ENCODE data around the gene PPP2R5E. TPM values are rescaled to one million over a fixed set of nuclear protein-coding genes. Genes with fewer than 3 reads are reported as not detected.
"Not testable (repeated sequence)": the region's sequence is repeated elsewhere in the genome, so short reads cannot be mapped to it uniquely, and the experiment has no call there.

The PPP2R5E gene
- 10 to 100 TPM; 57.4 to 64.1 (median 62.4) TPM for total RNA-seq
- total RNA-seq (2013), result 38.6 TPM

DNA sequence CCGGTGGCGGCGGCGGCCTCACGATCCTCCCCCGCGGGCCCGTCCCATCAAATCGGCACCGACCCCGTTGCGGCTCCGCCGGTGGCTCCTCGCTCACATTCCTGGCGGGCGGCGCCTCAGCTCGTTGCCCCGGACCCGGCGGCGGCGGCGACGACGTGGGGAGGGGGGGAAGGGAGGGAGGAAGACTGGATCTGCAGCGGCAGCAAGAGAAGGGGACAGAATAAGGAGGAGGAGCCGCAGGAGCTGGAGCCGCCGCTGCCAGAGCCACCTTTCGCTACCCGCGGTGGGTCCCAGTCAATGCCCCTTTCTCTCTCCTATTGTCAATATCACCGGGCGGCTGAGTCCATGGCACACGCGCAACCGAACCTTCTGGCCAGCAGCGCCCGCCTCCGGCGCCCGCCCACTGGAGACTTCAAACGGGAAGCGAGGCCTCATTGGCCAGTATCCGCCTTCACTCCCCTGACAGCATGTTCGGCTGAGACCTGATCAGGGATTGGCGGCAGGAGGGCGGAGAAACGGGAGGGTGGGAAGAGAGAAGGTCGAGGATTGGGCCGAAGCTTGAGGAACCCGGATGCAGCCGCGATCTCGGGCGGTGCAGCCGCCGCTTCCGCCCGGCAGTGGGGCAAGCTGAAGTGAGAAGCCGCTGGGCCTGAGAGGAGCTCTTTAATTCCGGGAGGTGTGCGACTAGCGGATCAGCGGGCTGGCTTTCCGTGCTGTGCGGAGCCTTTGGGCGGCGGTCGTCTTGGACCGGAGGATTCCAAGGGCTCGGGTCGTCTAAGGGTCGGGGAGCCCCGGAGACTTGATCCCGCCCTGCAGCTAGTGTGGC, at the start of gene PPP2R5E:
Gene PPP2R5E, minus strand, starts transcription at position 378 of the 826 bp plus-strand sequence. CDS start 3,692 bp downstream, outside the sequence.
- TF ChIP-seq, protein P1, sequence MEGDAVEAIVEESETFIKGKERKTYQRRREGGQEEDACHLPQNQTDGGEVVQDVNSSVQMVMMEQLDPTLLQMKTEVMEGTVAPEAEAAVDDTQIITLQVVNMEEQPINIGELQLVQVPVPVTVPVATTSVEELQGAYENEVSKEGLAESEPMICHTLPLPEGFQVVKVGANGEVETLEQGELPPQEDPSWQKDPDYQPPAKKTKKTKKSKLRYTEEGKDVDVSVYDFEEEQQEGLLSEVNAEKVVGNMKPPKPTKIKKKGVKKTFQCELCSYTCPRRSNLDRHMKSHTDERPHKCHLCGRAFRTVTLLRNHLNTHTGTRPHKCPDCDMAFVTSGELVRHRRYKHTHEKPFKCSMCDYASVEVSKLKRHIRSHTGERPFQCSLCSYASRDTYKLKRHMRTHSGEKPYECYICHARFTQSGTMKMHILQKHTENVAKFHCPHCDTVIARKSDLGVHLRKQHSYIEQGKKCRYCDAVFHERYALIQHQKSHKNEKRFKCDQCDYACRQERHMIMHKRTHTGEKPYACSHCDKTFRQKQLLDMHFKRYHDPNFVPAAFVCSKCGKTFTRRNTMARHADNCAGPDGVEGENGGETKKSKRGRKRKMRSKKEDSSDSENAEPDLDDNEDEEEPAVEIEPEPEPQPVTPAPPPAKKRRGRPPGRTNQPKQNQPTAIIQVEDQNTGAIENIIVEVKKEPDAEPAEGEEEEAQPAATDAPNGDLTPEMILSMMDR (IDR thresholded peaks at IDR 0.05), result no peak
- Mint-ChIP-seq H3K36me3 (peaks cover 6% of the 10 kb centered on the region), H3K27ac (peak within 1 kb of the TSS; percentile 92), H3K4me3 (peak within 1 kb of the TSS; percentile 99), H3K4me1 (peaks cover 28 to 34% of the 10 kb centered on the region in 2 donors), H3K27me3 (ENCODE audit: low read depth in 2 of 2) (no peaks in the 10 kb centered on the region), H3K9me3 (no peaks in the 10 kb centered on the region)
- Histone ChIP-seq H3K27me3 (ENCODE audit: control insufficient read depth, insufficient read depth, low read length) (no peaks in the 10 kb centered on the region), H3K27ac (ENCODE audit: low read length) (peak within 1 kb of the TSS; percentile 86), H3K9me3 (ENCODE audit: control insufficient read depth, insufficient read depth, low read length) (no peaks in the 10 kb centered on the region), H3K36me3 (ENCODE audit: control insufficient read depth, insufficient read depth, low read length) (peaks cover 9% of the 10 kb centered on the region), H3K4me3 (ENCODE audit: low read length) (peak within 1 kb of the TSS; percentile 92), H3K4me1 (ENCODE audit: control insufficient read depth, insufficient read depth, low read length) (peaks cover 12% of the 10 kb centered on the region)
- intact Hi-C loops (cut with micrococcal nuclease), result loop anchor here (1.0 to 2.0 kb wide), 5 partner anchors 33 to 154 kb away; partner anchors contain the start of gene WDR89
- DNase-seq (peak; percentile 97 to 99), ATAC-seq (peak; percentile 95 to 99 (median 95))
- under 1% methylated on average over 78 of the region's 78 CpGs for WGBS (ENCODE audit: insufficient coverage)

DNA sequence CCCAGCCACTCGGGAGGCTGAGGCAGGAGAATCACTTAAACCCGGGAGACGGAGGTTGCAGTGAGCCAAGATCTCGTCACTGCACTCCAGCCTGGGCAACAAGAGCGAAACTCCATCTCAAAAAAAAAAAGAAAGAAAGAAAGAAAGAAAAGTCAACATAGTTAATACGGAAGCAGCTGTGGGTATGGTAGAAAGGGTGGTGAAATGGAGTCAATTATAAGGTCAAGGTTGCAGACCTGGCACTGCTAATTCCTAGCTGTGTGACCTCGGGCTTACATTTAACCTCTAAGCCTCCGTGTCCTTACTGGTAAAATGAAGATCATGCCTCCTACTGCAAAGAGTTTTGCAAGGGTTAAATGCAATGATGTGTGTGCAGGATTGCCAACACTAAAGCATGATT, 39.9 kb upstream of the PPP2R5E start:
- H3K27ac ChIP-seq (ENCODE audit: low read length); H3K27me3 Mint-ChIP-seq (ENCODE audit: low read depth in 2 of 2); ATAC-seq; H3K4me3 ChIP-seq (ENCODE audit: low read length); H3K4me3 Mint-ChIP-seq; intact Hi-C loops (cut with micrococcal nuclease); H3K4me1 Mint-ChIP-seq; H3K4me1 ChIP-seq (ENCODE audit: control insufficient read depth, insufficient read depth, low read length); H3K9me3 ChIP-seq (ENCODE audit: control insufficient read depth, insufficient read depth, low read length); H3K9me3 Mint-ChIP-seq; H3K27ac Mint-ChIP-seq; H3K27me3 ChIP-seq (ENCODE audit: control insufficient read depth, insufficient read depth, low read length); H3K36me3 ChIP-seq (ENCODE audit: control insufficient read depth, insufficient read depth, low read length); DNase-seq; H3K36me3 Mint-ChIP-seq: not testable (repeated sequence)
- WGBS (ENCODE audit: insufficient coverage), result 95% methylated on average over 8 of the region's 8 CpGs

DNA sequence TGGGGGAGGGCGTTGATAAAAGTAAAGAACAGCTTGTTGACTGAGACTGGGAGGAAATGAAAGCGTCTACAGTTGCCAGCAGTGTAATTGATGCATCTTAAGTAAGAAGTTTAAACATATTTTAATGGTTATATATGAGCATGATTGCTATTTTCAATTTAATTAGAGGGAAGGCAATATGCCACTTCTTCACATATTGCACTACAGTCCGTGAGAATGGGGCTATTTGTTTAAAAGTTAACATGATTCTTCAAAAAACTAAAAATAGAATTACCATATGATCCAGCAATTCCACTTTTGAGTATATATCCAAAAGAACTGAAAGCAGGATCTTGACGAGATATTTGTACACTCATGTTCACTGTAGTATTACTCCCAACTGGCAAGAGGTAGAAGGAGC, 38.3 kb upstream of the PPP2R5E start:
- Histone ChIP-seq H3K4me3 (ENCODE audit: low read length) (no peak overlapping the region), H3K36me3 (ENCODE audit: control insufficient read depth, insufficient read depth, low read length) (no peaks in the 10 kb centered on the region), H3K4me1 (ENCODE audit: control insufficient read depth, insufficient read depth, low read length) (no peaks in the 10 kb centered on the region), H3K9me3 (ENCODE audit: control insufficient read depth, insufficient read depth, low read length) (no peaks in the 10 kb centered on the region), H3K27ac (ENCODE audit: low read length) (no peak overlapping the region), H3K27me3 (ENCODE audit: control insufficient read depth, insufficient read depth, low read length) (peaks cover 2% of the 10 kb centered on the region)
- DNase-seq, result no peak
- no peaks in the 10 kb centered on the region for H3K9me3 Mint-ChIP-seq
- intact Hi-C loops (cut with micrococcal nuclease), result no loop called here
- H3K27ac Mint-ChIP-seq, result no peak overlapping the region
- no peak overlapping the region for H3K4me3 Mint-ChIP-seq
- H3K27me3 Mint-ChIP-seq (ENCODE audit: low read depth in 2 of 2), result peaks cover 0 to 3% of the 10 kb centered on the region in 2 donors
- H3K4me1 Mint-ChIP-seq, result no peaks in the 10 kb centered on the region
- no peaks in the 10 kb centered on the region for H3K36me3 Mint-ChIP-seq
- 73% methylated on average over 3 of the region's 4 CpGs for WGBS (ENCODE audit: insufficient coverage)
- TF ChIP-seq, protein P1 (IDR thresholded peaks at IDR 0.05), result no peak
- no peak for ATAC-seq

DNA sequence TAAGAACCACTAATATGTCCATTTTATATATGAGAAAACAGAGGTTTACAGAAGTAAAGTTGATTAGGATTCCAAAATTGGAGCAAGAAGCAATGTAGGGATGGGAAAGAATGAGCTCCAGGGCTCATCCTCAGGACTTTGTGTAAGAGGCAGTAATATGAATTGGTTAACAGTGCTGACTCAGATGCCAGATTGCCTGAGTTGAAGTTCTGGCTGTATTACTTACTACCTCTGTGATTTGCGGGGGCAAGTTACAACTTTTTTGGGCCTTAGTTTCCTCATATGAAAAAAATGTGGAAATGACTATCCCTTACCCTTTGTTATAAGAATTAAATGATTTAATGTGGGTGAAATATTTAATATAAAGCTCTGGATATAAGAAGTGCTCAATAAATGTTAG, 35.1 kb upstream of the PPP2R5E start:
- no peaks in the 10 kb centered on the region for H3K4me1 Mint-ChIP-seq
- Histone ChIP-seq H3K9me3 (ENCODE audit: control insufficient read depth, insufficient read depth, low read length) (no peaks in the 10 kb centered on the region), H3K27me3 (ENCODE audit: control insufficient read depth, insufficient read depth, low read length) (peaks cover 2% of the 10 kb centered on the region), H3K36me3 (ENCODE audit: control insufficient read depth, insufficient read depth, low read length) (no peaks in the 10 kb centered on the region), H3K27ac (ENCODE audit: low read length) (no peak overlapping the region), H3K4me1 (ENCODE audit: control insufficient read depth, insufficient read depth, low read length) (no peaks in the 10 kb centered on the region), H3K4me3 (ENCODE audit: low read length) (no peak overlapping the region)
- no CpG with 5 or more reads among the region's 1 CpG for WGBS (ENCODE audit: insufficient coverage)
- TF ChIP-seq, protein P1 (IDR thresholded peaks at IDR 0.05), result no peak
- no peak overlapping the region for H3K27ac Mint-ChIP-seq
- H3K27me3 Mint-ChIP-seq (ENCODE audit: low read depth in 2 of 2), result peaks cover 0 to 3% of the 10 kb centered on the region in 2 donors
- H3K36me3 Mint-ChIP-seq, result no peaks in the 10 kb centered on the region
- H3K9me3 Mint-ChIP-seq, result no peaks in the 10 kb centered on the region
- intact Hi-C loops (cut with micrococcal nuclease), result no loop called here
- no peak overlapping the region for H3K4me3 Mint-ChIP-seq
- DNase-seq (no peak), ATAC-seq (no peak)

Data from natural killer cell (primary cell).